AG10803 (cell line): ENCODE measurements around the gene FPGS.

Experiments
- DNase-seq: peaks from one replicate; pipeline ENCODE4 v3.0.0; 2010; ENCODE audit warnings: low read depth
- H3K4me3 ChIP-seq: 2 replicates; pipeline ENCODE4 v1.5.1; 2011; ENCODE audit warnings: mild to moderate bottlenecking, low read length, control low read depth
- TF ChIP-seq, protein P1 (sequence below): conservative IDR thresholded peaks from 2 replicates; pipeline ENCODE4 v1.5.1; 2011; ENCODE audit warnings: mild to moderate bottlenecking, low read length, control low read depth, inconsistent platforms

The FPGS gene

DNA sequence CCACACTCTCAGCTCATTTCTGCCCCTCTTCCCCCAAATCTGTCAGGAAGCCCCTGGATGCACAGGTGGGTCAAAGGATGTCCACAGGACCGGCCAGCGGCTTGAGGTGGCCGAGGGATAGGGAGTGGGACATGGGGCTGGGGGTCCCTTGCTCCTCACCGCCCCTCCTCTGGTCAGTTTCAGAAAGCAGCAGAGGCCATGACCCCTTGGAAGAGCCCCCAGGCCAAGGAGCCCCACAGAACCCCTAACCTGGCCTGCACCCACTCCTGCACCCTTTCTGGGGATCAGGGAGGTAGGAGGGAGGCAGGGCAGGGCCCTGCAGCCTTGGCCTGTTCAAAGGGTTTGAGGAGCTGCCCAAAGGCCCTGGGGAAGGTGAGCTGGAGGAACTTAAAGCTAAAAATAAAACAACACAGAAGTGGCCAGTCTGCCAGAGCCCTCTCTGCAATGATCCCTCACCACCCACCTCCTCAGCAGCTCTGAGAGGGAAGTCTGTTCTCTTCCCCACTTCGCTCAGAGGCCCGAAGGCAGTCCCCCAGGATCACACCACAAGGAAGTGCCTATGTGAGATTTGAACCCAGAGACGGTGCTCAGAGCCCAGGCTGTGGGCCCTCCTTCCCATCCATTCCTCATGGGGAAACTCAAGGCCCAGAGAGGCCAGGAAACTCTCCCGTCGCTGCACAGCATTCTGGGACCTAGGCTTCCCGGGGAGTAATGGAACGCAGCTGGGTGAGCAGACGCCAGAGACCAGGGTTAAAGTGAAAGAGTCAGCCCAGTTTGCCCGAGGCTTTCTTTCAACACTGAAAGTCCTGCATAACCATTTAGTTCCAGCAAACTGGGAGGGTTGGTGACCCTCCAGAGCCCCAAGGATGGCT lies 50.9 kb downstream of the FPGS start:
- DNase-seq = peak; percentile 29
- TF ChIP-seq, protein P1, sequence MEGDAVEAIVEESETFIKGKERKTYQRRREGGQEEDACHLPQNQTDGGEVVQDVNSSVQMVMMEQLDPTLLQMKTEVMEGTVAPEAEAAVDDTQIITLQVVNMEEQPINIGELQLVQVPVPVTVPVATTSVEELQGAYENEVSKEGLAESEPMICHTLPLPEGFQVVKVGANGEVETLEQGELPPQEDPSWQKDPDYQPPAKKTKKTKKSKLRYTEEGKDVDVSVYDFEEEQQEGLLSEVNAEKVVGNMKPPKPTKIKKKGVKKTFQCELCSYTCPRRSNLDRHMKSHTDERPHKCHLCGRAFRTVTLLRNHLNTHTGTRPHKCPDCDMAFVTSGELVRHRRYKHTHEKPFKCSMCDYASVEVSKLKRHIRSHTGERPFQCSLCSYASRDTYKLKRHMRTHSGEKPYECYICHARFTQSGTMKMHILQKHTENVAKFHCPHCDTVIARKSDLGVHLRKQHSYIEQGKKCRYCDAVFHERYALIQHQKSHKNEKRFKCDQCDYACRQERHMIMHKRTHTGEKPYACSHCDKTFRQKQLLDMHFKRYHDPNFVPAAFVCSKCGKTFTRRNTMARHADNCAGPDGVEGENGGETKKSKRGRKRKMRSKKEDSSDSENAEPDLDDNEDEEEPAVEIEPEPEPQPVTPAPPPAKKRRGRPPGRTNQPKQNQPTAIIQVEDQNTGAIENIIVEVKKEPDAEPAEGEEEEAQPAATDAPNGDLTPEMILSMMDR = no peak
- peak overlapping the region; percentile 82 for H3K4me3 ChIP-seq

GRCh38 chr9:127854184-127854806 lies 51.6 kb downstream of the FPGS start, which contains the start of gene ENG:
TSS of gene ENG (minus strand) at chr9:127854658. CDS start at chr9:127854355, 303 bp downstream.
- TF ChIP-seq, protein P1 = peak; percentile 23
- peak; percentile 71 for DNase-seq
- H3K4me3 ChIP-seq = peak within 1 kb of the TSS; percentile 82

DNA sequence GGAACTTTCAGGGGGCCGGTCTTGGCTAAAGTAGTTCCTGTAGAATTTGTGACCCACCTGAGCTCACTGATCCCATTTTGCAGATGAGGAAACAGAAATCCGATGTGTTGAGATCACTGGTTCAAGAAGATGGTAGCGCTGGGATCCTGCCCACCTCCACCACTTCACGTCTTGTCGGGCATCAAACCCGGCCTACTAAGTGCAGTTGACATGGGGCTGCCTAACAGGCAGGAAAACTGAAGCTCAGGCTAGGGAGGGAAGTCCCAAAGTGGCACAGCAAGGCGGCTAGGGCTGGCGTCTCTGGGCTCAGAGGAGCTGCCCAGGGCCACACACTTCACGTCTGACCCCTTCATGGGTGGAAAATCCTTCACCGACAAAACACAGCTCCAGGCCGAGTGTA lies 52.3 kb downstream of the FPGS start:
- TF ChIP-seq, protein P1 = no peak
- peak overlapping the region; percentile 82 for H3K4me3 ChIP-seq

GRCh38 chr9:127855522-127855921 lies 52.8 kb downstream of the FPGS start:
- no peak for DNase-seq
- TF ChIP-seq, protein P1 = no peak
- no peak overlapping the region for H3K4me3 ChIP-seq

More for the DNA sequence above, 52.3 kb downstream of the FPGS start:
- DNase-seq = no peak

DNA sequence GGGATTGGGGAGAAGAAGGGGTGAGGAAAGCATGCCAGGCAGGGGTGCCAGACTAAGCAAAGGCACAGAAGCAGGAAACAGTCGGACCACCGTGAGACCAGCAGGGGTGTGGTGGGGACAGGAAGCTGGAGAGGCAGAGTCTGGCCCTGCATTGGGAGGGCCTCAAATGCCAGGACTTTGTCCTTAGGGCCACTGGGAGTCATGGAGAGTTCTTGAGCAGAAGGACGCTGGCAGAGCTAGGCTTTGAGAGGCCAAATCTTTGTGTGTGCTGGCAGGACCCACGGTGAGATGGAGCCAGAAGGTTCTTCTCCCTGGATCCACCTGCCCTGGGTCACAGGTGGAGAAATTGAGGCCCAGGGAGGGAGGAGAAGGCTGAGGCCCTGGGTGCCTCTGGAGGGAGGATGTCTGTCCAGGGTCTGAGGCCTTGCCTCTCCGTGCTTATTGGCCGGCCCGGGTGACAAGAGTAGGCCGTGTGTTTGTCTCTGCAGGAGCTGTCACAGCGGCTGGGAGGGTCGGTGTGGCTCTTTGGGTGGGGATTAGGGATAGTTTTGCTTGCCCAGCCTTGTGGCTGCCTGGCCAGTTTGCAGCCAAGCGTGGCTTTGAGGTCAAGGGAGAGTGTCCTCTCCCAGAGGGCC lies 53.5 kb downstream of the FPGS start:
- TF ChIP-seq, protein P1 = no peak
- DNase-seq = no peak
- no peak overlapping the region for H3K4me3 ChIP-seq

GRCh38 chr9:127856729-127857116 lies 54.0 kb downstream of the FPGS start:
- TF ChIP-seq, protein P1 = no peak
- no peak for DNase-seq
- H3K4me3 ChIP-seq = no peak overlapping the region
